ENCODE measurements around the gene LRP2BP.
"Not testable (repeated sequence)": the region's sequence is repeated elsewhere in the genome, so short reads cannot be mapped to it uniquely, and the experiment has no call there.

Gene LRP2BP

GRCh38 chr4:185361872-185362271 is 33.9 kb downstream of the LRP2BP start:
- DNase-seq (ENCODE audit: low read depth): no peak

GRCh38 chr4:185359767-185360446 is 35.8 kb downstream of the LRP2BP start:
- no peak for DNase-seq (ENCODE audit: low read depth)

- DNase-seq (ENCODE audit: low read depth): no peak
These were observed 36.8 kb downstream of the LRP2BP start for GRCh38 chr4:185358959-185359358.

- no peak for DNase-seq (ENCODE audit: low read depth)
These were observed 37.2 kb downstream of the LRP2BP start for GRCh38 chr4:185358514-185358913.

GRCh38 chr4:185357733-185358440 is 37.8 kb downstream of the LRP2BP start:
- no peak for DNase-seq (ENCODE audit: low read depth)

GRCh38 chr4:185357211-185357610 is 38.5 kb downstream of the LRP2BP start:
- no peak for DNase-seq (ENCODE audit: low read depth)

- DNase-seq (ENCODE audit: low read depth): no peak
These were observed 43.0 kb downstream of the LRP2BP start for GRCh38 chr4:185352741-185353140.

- no peak for DNase-seq (ENCODE audit: low read depth)
These were observed 43.5 kb downstream of the LRP2BP start for GRCh38 chr4:185352202-185352601.

- DNase-seq (ENCODE audit: low read depth): no peak
These were observed 44.0 kb downstream of the LRP2BP start for GRCh38 chr4:185351691-185352090.

GRCh38 chr4:185346975-185347601 is 48.6 kb downstream of the LRP2BP start:
- no peak for DNase-seq (ENCODE audit: low read depth)

- no peak for DNase-seq (ENCODE audit: low read depth)
These were observed 50.8 kb downstream of the LRP2BP start for GRCh38 chr4:185344743-185345538.

GRCh38 chr4:185343726-185344581 is 51.8 kb downstream of the LRP2BP start:
- DNase-seq (ENCODE audit: low read depth): no peak

GRCh38 chr4:185341841-185342240 is 53.9 kb downstream of the LRP2BP start:
- no peak for DNase-seq (ENCODE audit: low read depth)

GRCh38 chr4:185341377-185341776 is 54.3 kb downstream of the LRP2BP start:
- DNase-seq (ENCODE audit: low read depth): no peak

GRCh38 chr4:185339941-185340340 is 55.8 kb downstream of the LRP2BP start:
- no peak for DNase-seq (ENCODE audit: low read depth)

GRCh38 chr4:185335579-185335978 is 60.1 kb downstream of the LRP2BP start:
- no peak for DNase-seq (ENCODE audit: low read depth)

GRCh38 chr4:185334326-185334725 is 61.4 kb downstream of the LRP2BP start:
- no peak for DNase-seq (ENCODE audit: low read depth)

GRCh38 chr4:185332575-185333464 is 62.9 kb downstream of the LRP2BP start:
- DNase-seq (ENCODE audit: low read depth): no peak

- not testable (repeated sequence) for DNase-seq (ENCODE audit: low read depth)
These were observed 65.7 kb downstream of the LRP2BP start for GRCh38 chr4:185329879-185330510.

GRCh38 chr4:185328586-185328985 is 67.1 kb downstream of the LRP2BP start:
- DNase-seq (ENCODE audit: low read depth): no peak

Measured in activated T-cell treated with anti-CD3 and anti-CD28 coated beads for 24 hours (primary cell).